Measurements from ENCODE around the gene KIF23. TPM values are rescaled to one million over a fixed set of nuclear protein-coding genes. Genes with fewer than 3 reads are reported as not detected.

Gene KIF23
- total RNA-seq, 1 donor from 2014 or later, result 2.7 TPM

- Histone ChIP-seq H3K36me3 (no peaks in the 10 kb centered on the region), H3K9me3 (no peaks in the 10 kb centered on the region), H3K4me1 (no peaks in the 10 kb centered on the region), H3K27me3 (no peaks in the 10 kb centered on the region), H3K27ac (peak overlapping the region; percentile 76), H3K4me3 (no peak overlapping the region)
- intact Hi-C loops (cut with DNase I), result loop anchor here (10.0 kb wide), 1 partner anchor 1025 kb away; no protein-coding TSS in a partner anchor
- ATAC-seq (no peak), DNase-seq (no peak)
- TF ChIP-seq, protein P1, sequence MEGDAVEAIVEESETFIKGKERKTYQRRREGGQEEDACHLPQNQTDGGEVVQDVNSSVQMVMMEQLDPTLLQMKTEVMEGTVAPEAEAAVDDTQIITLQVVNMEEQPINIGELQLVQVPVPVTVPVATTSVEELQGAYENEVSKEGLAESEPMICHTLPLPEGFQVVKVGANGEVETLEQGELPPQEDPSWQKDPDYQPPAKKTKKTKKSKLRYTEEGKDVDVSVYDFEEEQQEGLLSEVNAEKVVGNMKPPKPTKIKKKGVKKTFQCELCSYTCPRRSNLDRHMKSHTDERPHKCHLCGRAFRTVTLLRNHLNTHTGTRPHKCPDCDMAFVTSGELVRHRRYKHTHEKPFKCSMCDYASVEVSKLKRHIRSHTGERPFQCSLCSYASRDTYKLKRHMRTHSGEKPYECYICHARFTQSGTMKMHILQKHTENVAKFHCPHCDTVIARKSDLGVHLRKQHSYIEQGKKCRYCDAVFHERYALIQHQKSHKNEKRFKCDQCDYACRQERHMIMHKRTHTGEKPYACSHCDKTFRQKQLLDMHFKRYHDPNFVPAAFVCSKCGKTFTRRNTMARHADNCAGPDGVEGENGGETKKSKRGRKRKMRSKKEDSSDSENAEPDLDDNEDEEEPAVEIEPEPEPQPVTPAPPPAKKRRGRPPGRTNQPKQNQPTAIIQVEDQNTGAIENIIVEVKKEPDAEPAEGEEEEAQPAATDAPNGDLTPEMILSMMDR (IDR thresholded peaks at IDR 0.05), result no peak
Observed at GRCh38 chr15:69469467-69470201, 55.5 kb downstream of the KIF23 start.

GRCh38 chr15:69472046-69472445, 57.9 kb downstream of the KIF23 start:
- H3K4me3 ChIP-seq, result no peak overlapping the region
- intact Hi-C loops (cut with DNase I), result loop anchor here (10.0 kb wide), 1 partner anchor 1023 kb away; no protein-coding TSS in a partner anchor
- H3K9me3 ChIP-seq, result no peaks in the 10 kb centered on the region

DNA sequence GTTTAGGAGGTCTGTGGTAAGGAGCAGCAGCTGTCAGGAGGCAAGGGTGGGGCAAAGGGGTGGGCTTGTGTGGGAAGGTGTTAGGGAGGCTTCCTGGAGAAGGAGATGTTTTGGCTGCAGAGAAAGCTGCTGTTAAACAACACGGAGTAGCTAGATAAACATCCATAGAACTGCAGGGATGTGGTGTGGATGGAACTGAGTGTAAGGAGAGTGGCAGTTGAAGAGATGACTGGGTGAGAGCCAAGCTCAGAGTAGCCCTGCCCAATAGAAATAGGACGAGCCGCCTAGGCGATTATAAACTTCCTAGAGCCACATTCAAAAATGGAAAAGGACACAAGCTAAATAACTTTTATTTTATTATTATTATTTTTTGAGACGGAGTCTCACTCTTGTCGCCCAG, 58.4 kb downstream of the KIF23 start:
- no peak overlapping the region for H3K4me3 ChIP-seq
- no peaks in the 10 kb centered on the region for H3K9me3 ChIP-seq
- H3K27ac ChIP-seq, result no peak overlapping the region
- ATAC-seq, result no peak
- H3K36me3 ChIP-seq, result no peaks in the 10 kb centered on the region
- intact Hi-C loops (cut with DNase I), result loop anchor here (10.0 kb wide), 1 partner anchor 1022 kb away; no protein-coding TSS in a partner anchor
- no peaks in the 10 kb centered on the region for H3K4me1 ChIP-seq
- DNase-seq, result no peak
- TF ChIP-seq, protein P1 (IDR thresholded peaks at IDR 0.05), result no peak
- H3K27me3 ChIP-seq, result no peaks in the 10 kb centered on the region

More at GRCh38 chr15:69472046-69472445, 57.9 kb downstream of the KIF23 start:
- H3K27me3 ChIP-seq, result no peaks in the 10 kb centered on the region
- ATAC-seq (no peak), DNase-seq (no peak)
- TF ChIP-seq, protein P1 (IDR thresholded peaks at IDR 0.05), result no peak
- no peak overlapping the region for H3K27ac ChIP-seq
- H3K36me3 ChIP-seq, result no peaks in the 10 kb centered on the region
- no peaks in the 10 kb centered on the region for H3K4me1 ChIP-seq

DNA sequence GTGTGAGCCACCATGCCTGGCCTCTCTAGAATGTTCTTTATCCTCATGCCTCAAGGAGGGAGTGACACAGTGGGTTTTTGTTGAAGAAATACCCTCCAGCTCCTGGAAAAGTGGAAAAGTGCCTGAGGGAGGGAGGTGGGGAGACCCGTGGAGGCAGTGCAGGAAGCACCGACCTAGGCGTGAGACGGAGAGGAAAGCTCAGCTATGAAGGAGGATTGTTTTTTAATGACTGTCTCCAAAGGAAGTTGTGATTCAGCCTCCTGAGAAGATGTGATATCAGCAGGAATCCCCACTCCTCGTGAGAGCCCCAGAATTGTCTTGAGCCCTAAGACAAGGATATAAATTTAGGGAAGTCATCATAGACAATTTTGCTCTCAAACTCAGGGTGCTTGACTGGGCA, 60.1 kb downstream of the KIF23 start:
- H3K9me3 ChIP-seq, result no peaks in the 10 kb centered on the region
- TF ChIP-seq, protein P1 (IDR thresholded peaks at IDR 0.05), result no peak
- ATAC-seq, result no peak
- intact Hi-C loops (cut with DNase I), result loop anchor here (10.0 kb wide), 1 partner anchor 1021 kb away; no protein-coding TSS in a partner anchor
- H3K27me3 ChIP-seq, result no peaks in the 10 kb centered on the region
- no peak overlapping the region for H3K27ac ChIP-seq
- no peaks in the 10 kb centered on the region for H3K4me1 ChIP-seq
- no peak for DNase-seq
- H3K36me3 ChIP-seq, result no peaks in the 10 kb centered on the region
- H3K4me3 ChIP-seq, result no peak overlapping the region

- TF ChIP-seq, protein P1 (IDR thresholded peaks at IDR 0.05), result no peak
- Histone ChIP-seq H3K36me3 (no peaks in the 10 kb centered on the region), H3K4me1 (no peaks in the 10 kb centered on the region), H3K4me3 (no peak overlapping the region), H3K27ac (no peak overlapping the region), H3K9me3 (no peaks in the 10 kb centered on the region), H3K27me3 (no peaks in the 10 kb centered on the region)
- intact Hi-C loops (cut with DNase I), result loop anchor here (10.0 kb wide), 1 partner anchor 1020 kb away; no protein-coding TSS in a partner anchor
- no peak for ATAC-seq
- DNase-seq, result no peak
Observed at GRCh38 chr15:69474846-69475455, 60.8 kb downstream of the KIF23 start.
